H9 (cell line): ENCODE measurements around the gene PSMA6. TPM values are rescaled to one million over a fixed set of nuclear protein-coding genes. Genes with fewer than 3 reads are reported as not detected.

Experiments
- DNase-seq: peaks from one replicate; pipeline ENCODE4 v3.0.0-alpha.2; 2017
- H2AFZ ChIP-seq: one replicate; pipeline ENCODE4 v1.6.1; 2013; ENCODE audit warnings: mild to moderate bottlenecking, low read length, control low read depth, moderate library complexity
- H2AK5ac ChIP-seq: 2 replicates; pipeline ENCODE4 v1.6.1; 2013; ENCODE audit warnings: low read length, control low read depth, mixed read lengths; ENCODE audit not compliant: insufficient read length
- H2BK120ac ChIP-seq: one replicate; pipeline ENCODE4 v1.6.1; 2013; ENCODE audit warnings: low read depth, mild to moderate bottlenecking, low read length, control low read depth, inconsistent platforms; ENCODE audit not compliant: poor library complexity, severe bottlenecking
- H2BK12ac ChIP-seq: 2 replicates; pipeline ENCODE4 v1.6.1; 2013; ENCODE audit warnings: low read length, control low read depth, mixed read lengths, low read depth; ENCODE audit not compliant: insufficient read length
- H2BK15ac ChIP-seq: 2 replicates; pipeline ENCODE4 v1.6.1; 2013; ENCODE audit warnings: low read depth, low read length, control low read depth
- H2BK20ac ChIP-seq: one replicate; pipeline ENCODE4 v1.6.1; 2013; ENCODE audit warnings: low read depth, mild to moderate bottlenecking, low read length, control low read depth, inconsistent platforms; ENCODE audit not compliant: poor library complexity, severe bottlenecking
- H2BK5ac ChIP-seq: 2 replicates; pipeline ENCODE4 v1.6.1; 2013; ENCODE audit warnings: low read length, control low read depth, mixed read lengths; ENCODE audit not compliant: insufficient read length
- H3K14ac ChIP-seq: 2 replicates; pipeline ENCODE4 v1.6.1; 2013; ENCODE audit warnings: low read length, control low read depth; ENCODE audit not compliant: insufficient read depth
- H3K18ac ChIP-seq: 2 replicates; pipeline ENCODE4 v1.6.1; 2013; ENCODE audit warnings: low read depth, mild to moderate bottlenecking, mixed read lengths, low read length, control low read depth; ENCODE audit not compliant: insufficient read length
- H3K23ac ChIP-seq: 2 replicates; pipeline ENCODE4 v1.6.1; 2013; ENCODE audit warnings: low read length, control low read depth, mixed read lengths, low read depth; ENCODE audit not compliant: insufficient read length
- H3K23me2 ChIP-seq: 2 replicates; pipeline ENCODE4 v1.6.1; 2013; ENCODE audit warnings: low read depth, mild to moderate bottlenecking, mixed read lengths, low read length, control low read depth; ENCODE audit not compliant: insufficient read length, poor library complexity, severe bottlenecking
- H3K27ac ChIP-seq: 2 replicates; pipeline ENCODE4 v1.5.1; 2013; ENCODE audit warnings: low read length, control low read depth, mixed read lengths, low read depth; ENCODE audit not compliant: insufficient read length
- H3K27me3 ChIP-seq: 2 replicates; pipeline ENCODE4 v1.6.1; 2013; ENCODE audit warnings: low read length, control low read depth, inconsistent platforms; ENCODE audit not compliant: insufficient read depth
- H3K4ac ChIP-seq: 2 replicates; pipeline ENCODE4 v1.6.1; 2013; ENCODE audit warnings: low read depth, mild to moderate bottlenecking, control low read depth, inconsistent platforms, low read length, moderate library complexity
- H3K4me1 ChIP-seq: 2 replicates; pipeline ENCODE4 v1.6.1; 2013; ENCODE audit warnings: low read length, control low read depth, inconsistent platforms; ENCODE audit not compliant: insufficient read depth
- H3K4me2 ChIP-seq: 2 replicates; pipeline ENCODE4 v1.6.1; 2013; ENCODE audit warnings: low read length, control low read depth, mixed read lengths; ENCODE audit not compliant: insufficient read length, insufficient read depth
- H3K56ac ChIP-seq: 2 replicates; pipeline ENCODE4 v1.6.1; 2013; ENCODE audit warnings: low read depth, mild to moderate bottlenecking, mixed read lengths, low read length, control low read depth; ENCODE audit not compliant: insufficient read length
- H3K79me1 ChIP-seq: 2 replicates; pipeline ENCODE4 v1.6.1; 2013; ENCODE audit warnings: low read depth, mild to moderate bottlenecking, moderate library complexity, low read length, control low read depth, inconsistent platforms; ENCODE audit not compliant: insufficient read depth, poor library complexity, severe bottlenecking
- H3K79me2 ChIP-seq: 2 replicates; pipeline ENCODE4 v1.6.1; 2013; ENCODE audit warnings: low read length, control low read depth, inconsistent platforms; ENCODE audit not compliant: insufficient read depth
- H3K9ac ChIP-seq: 2 replicates; pipeline ENCODE4 v1.6.1; 2013; ENCODE audit warnings: low read length, control low read depth, mixed read lengths; ENCODE audit not compliant: insufficient read length; ENCODE audit errors: extremely low read depth
- H3K9me3 ChIP-seq: one replicate; pipeline ENCODE4 v1.6.1; 2013; ENCODE audit warnings: low read depth, low read length, inconsistent platforms; ENCODE audit not compliant: control insufficient read depth
- H3T11ph ChIP-seq: one replicate; pipeline ENCODE4 v1.6.1; 2013; ENCODE audit warnings: mild to moderate bottlenecking, low read length, control low read depth, inconsistent platforms
- H4K20me1 ChIP-seq: one replicate; pipeline ENCODE4 v1.6.1; 2013; ENCODE audit not compliant: control insufficient read depth, insufficient read length, insufficient read depth
- H4K5ac ChIP-seq: 2 replicates; pipeline ENCODE4 v1.6.1; 2013; ENCODE audit warnings: low read depth, mild to moderate bottlenecking, mixed read lengths, low read length, control low read depth; ENCODE audit not compliant: insufficient read length
- H4K8ac ChIP-seq: replicated peaks from 2 replicates; pipeline ENCODE4 v1.6.1; 2013; ENCODE audit warnings: low read length, control low read depth, mixed read lengths, low read depth; ENCODE audit not compliant: insufficient read length
- H4K91ac ChIP-seq: 2 replicates; pipeline ENCODE4 v1.6.1; 2013; ENCODE audit warnings: low read depth, mild to moderate bottlenecking, moderate library complexity, mixed read lengths, low read length, control low read depth; ENCODE audit not compliant: insufficient read length
- H3K27ac Mint-ChIP-seq, 3 experiments: 2 replicates in 2 of 3; 3 replicates in 1 of 3; pipeline ENCODE4 v1.8.0; 2020 to 2021; ENCODE audit warnings: mixed read lengths in 3 of 3, mild to moderate bottlenecking in 1 of 3, moderate library complexity in 1 of 3
- H3K27me3 Mint-ChIP-seq: 2 replicates; pipeline ENCODE4 v1.8.0; 2021; ENCODE audit warnings: low read depth, mild to moderate bottlenecking, moderate library complexity, mixed read lengths
- H3K36me3 Mint-ChIP-seq, 3 experiments: 2 replicates in 2 of 3; 3 replicates in 1 of 3; pipeline ENCODE4 v1.8.0; 2020 to 2021; ENCODE audit warnings: low read depth in 3 of 3, mixed read lengths in 3 of 3; ENCODE audit not compliant: insufficient read depth in 1 of 3
- H3K4me1 Mint-ChIP-seq, 2 experiments: 2 replicates each; pipeline ENCODE4 v1.8.0; 2020; ENCODE audit warnings: mixed read lengths in 2 of 2
- H3K4me3 Mint-ChIP-seq, 2 experiments: 2 replicates in 1 of 2; 3 replicates in 1 of 2; pipeline ENCODE4 v1.8.0; 2020 to 2021; ENCODE audit warnings: mild to moderate bottlenecking in 2 of 2, mixed read lengths in 2 of 2, moderate library complexity in 1 of 2
- H3K9me3 Mint-ChIP-seq, 2 experiments: 2 replicates in 1 of 2; 3 replicates in 1 of 2; pipeline ENCODE4 v1.8.0; 2020; ENCODE audit warnings: mild to moderate bottlenecking in 2 of 2, mixed read lengths in 2 of 2, moderate library complexity in 1 of 2
- WGBS: extraction: QIAGEN DNeasy Blood & Tissue Kit; methylation state at CpG from one replicate; pipeline ENCODE4 v1.1.7; 2013; ENCODE audit warnings: missing lambda C conversion rate, low lambda C conversion rate, mixed read lengths; ENCODE audit not compliant: insufficient read length; ENCODE audit errors: extremely low coverage; 5-methylcytosine and 5-hydroxymethylcytosine counted together
- total RNA-seq: library from RNA; stranded (reverse); gene quantifications from 2 replicates; pipeline ENCODE4 v1.2.1, GENCODE V29; 2021
- TF ChIP-seq, protein P1 (sequence below): fragments of 200-600 bp; sonication (generic); conservative IDR thresholded peaks from 3 replicates; pipeline ENCODE4 v1.8.0; 2021; ENCODE audit warnings: antibody characterized with exemption, mild to moderate bottlenecking

PSMA6 gene
- total RNA-seq, 1 experiment from 2014 or later, result 255 TPM

GRCh38 chr14:35244542-35244941 is 47.6 kb upstream of the PSMA6 start:
- no peaks in the 10 kb centered on the region for H3K79me1 ChIP-seq
- no peaks in the 10 kb centered on the region for H3K4me1 ChIP-seq
- H4K20me1 ChIP-seq, result no peaks in the 10 kb centered on the region
- WGBS, result no CpG with 5 or more reads among the region's 4 CpGs
- H2BK15ac ChIP-seq, result no peak overlapping the region
- no peaks in the 10 kb centered on the region for H3K9me3 ChIP-seq
- Mint-ChIP-seq H3K27ac (peak overlapping the region in 1 of 3 experiments; percentile 55; a peak in 2 of 7 replicates), H3K27me3 (no peaks in the 10 kb centered on the region), H3K4me3 (no peak overlapping the region), H3K9me3 (no peaks in the 10 kb centered on the region; a peak in 1 of 5 replicates), H3K4me1 (peaks cover 3 to 6% of the 10 kb centered on the region in 2 experiments), H3K36me3 (no peaks in the 10 kb centered on the region)
- no peak overlapping the region for H4K91ac ChIP-seq
- no peaks in the 10 kb centered on the region for H3K23me2 ChIP-seq
- H4K5ac ChIP-seq, result no peak overlapping the region
- no peak overlapping the region for H3K4ac ChIP-seq
- no peak overlapping the region for H2BK20ac ChIP-seq
- H2BK12ac ChIP-seq, result no peak overlapping the region
- H4K8ac ChIP-seq, result no peak overlapping the region
- H3K56ac ChIP-seq, result no peak overlapping the region
- no peaks in the 10 kb centered on the region for H3K79me2 ChIP-seq
- DNase-seq, result no peak
- TF ChIP-seq, protein P1, sequence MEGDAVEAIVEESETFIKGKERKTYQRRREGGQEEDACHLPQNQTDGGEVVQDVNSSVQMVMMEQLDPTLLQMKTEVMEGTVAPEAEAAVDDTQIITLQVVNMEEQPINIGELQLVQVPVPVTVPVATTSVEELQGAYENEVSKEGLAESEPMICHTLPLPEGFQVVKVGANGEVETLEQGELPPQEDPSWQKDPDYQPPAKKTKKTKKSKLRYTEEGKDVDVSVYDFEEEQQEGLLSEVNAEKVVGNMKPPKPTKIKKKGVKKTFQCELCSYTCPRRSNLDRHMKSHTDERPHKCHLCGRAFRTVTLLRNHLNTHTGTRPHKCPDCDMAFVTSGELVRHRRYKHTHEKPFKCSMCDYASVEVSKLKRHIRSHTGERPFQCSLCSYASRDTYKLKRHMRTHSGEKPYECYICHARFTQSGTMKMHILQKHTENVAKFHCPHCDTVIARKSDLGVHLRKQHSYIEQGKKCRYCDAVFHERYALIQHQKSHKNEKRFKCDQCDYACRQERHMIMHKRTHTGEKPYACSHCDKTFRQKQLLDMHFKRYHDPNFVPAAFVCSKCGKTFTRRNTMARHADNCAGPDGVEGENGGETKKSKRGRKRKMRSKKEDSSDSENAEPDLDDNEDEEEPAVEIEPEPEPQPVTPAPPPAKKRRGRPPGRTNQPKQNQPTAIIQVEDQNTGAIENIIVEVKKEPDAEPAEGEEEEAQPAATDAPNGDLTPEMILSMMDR, result no peak
- no peak overlapping the region for H2BK5ac ChIP-seq
- H3K4me2 ChIP-seq, result no peak overlapping the region
- H3K27ac ChIP-seq, result no peak overlapping the region
- H3T11ph ChIP-seq, result no peak overlapping the region
- H3K23ac ChIP-seq, result no peak overlapping the region
- H2AK5ac ChIP-seq, result no peak overlapping the region
- no peak overlapping the region for H3K18ac ChIP-seq
- no peak overlapping the region for H3K9ac ChIP-seq
- no peak overlapping the region for H3K14ac ChIP-seq
- H3K27me3 ChIP-seq, result no peaks in the 10 kb centered on the region; the same call in 1 of the 2 replicates
- no peak overlapping the region for H2AFZ ChIP-seq
- no peak overlapping the region for H2BK120ac ChIP-seq
